NCI-H748 (cell line): Measurements from ENCODE around the gene PM20D1.
"Not testable (repeated sequence)": the region's sequence is repeated elsewhere in the genome, so short reads cannot be mapped to it uniquely, and the experiment has no call there.

Experiments used
- DNase-seq: peaks from one replicate; lab custom pipeline; 2025; ENCODE audit not compliant: unreplicated experiment; lab: John Stamatoyannopoulos, UW

Gene PM20D1

DNA sequence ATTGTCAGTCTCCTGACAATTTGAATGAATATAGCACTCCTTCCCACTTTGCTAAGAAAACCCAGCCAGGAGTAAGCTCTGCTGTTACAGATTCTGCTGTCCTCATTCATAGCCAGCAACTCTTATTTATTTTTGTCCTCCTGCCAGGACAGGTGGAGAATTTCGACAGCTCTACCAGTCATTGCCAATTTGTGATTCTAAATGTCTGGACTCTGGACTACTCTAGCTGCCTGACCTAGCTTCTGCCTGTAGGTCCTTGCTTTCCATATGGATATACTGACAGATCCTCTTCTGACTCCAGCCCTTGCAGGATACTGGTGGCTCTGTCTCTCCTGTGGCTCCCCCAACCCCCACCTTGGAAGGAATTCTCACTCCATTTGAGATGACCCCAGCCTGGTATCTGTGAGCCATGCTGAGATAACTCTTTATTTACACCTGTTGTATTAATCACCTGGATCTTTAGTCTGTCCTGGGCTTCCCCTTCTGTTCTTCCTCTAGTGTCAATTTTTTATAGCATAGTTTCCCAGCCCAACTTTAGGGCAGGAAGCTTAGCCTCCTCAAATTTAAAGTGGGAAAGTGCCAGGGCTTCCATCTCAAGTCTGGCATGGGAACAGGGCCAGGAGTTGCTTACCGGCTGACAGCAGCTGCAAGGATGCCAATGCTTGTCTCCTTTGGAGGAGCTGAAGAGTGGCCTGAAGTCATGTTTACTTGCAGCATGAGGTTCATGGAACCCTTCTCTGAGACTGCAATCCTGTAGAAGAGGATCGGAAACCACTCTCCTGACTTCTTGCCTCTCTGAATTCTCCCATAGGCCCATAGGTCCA lies 6.7 kb downstream of the PM20D1 start:
- no peak for DNase-seq

- DNase-seq, result no peak
Measured at GRCh38 chr1:205842229-205842628, 7.7 kb downstream of the PM20D1 start.

GRCh38 chr1:205840146-205840923 lies 9.6 kb downstream of the PM20D1 start:
- DNase-seq, result no peak

- no peak for DNase-seq
Measured at GRCh38 chr1:205837382-205837970, 12.5 kb downstream of the PM20D1 start.

DNA sequence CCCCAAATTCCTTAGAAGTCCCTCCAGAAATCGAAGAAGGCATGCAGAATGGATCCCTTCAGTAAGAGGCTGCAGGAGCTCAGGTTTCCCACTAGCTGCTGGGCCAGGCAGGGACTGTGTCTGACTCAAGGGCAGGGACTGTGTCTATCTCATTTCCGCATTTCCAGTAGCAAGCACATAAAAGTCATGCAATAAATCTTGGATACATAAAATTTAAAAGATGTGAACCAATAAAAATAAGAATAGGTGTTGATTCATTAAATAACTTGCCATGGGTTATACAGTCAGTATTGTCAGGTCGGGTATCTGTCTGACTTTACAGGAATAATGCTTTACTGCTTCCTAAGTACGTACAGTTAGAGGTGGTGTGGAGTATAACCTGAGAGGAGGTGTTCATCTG lies 15.2 kb downstream of the PM20D1 start:
- no peak for DNase-seq

DNA sequence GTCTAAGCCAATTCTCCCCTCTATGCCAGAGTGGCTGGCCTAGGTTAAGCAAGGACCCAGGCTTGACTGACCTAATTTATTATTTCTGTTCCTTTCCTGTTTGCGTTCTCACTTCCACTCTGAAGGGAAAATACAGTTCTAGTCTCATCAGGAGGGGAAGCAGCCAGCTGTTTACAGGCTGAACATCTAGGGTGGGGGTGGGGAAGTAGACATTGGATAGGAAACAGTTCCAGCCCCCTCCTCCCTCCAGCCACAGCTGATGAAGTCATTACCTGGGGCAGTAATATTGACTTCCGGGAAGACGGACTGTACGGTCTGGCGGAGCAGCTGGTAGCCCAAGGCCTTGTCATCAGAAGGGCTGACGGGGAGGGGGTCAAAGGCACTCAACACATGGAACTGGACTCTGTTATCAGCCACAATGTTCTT lies 17.6 kb downstream of the PM20D1 start:
- DNase-seq, result no peak

GRCh38 chr1:205827623-205828022 lies 22.3 kb downstream of the PM20D1 start:
- DNase-seq, result peak; percentile 2

GRCh38 chr1:205826995-205827394 lies 22.9 kb downstream of the PM20D1 start:
- DNase-seq, result no peak

DNA sequence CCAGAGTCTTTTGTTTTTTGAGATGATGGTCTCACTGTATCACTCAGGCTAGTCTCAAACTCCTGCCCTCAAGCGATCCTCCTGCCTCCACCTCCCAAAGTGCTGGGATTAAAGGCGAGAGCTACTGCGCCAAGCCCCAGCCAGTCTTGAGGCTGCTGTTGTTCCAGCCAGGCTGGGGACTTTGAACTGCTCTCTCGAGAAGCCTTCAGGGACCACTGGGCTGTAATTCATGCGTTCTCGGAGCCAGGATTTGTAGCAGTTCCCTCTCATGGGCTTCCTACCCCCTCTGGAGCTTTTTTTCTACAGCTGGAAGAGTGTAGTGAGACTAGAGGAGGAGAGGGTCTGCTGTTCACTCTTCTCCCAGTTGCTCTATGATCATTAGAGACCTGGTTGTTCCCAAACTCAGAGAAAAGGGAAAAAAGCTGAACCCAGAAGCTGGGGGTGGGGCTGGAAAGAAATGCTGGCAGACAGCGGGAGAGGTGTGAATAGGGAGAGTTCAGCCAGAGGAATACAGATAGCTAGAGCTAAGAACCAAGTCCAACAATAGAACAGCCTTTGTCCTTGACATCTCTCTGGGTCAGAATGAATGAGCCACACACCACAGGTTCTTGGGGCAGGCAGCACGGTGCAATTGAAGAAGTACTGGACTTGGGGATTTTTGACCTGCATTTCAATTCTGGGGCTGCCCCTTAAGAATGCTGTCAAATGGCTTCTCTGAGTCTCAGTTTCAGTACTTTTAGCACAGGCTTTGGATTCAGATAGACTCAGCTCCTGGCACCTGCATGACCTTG lies 23.7 kb downstream of the PM20D1 start:
- no peak for DNase-seq

DNA sequence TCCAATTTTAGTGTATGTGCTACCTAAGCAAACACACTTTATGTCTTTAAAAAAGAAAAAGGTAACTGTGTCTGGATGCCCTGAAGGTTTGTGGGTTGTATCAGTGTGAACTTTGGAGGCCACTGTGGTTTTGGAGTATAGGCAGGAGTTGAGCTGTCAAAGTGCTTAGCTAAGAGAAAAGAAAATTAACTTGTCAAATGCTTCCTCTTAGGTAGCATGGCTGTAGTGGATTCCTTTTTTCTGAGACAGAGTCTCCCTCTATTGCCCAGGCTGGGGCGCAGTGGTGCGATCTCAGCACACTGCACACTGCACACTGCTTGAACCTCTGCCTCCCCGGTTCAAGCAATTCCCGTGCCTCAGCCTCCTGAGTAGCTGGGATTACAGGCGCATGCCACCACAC lies 25.8 kb downstream of the PM20D1 start:
- no peak for DNase-seq

- not testable (repeated sequence) for DNase-seq
Measured at GRCh38 chr1:205823260-205823659, 26.7 kb downstream of the PM20D1 start.

DNA sequence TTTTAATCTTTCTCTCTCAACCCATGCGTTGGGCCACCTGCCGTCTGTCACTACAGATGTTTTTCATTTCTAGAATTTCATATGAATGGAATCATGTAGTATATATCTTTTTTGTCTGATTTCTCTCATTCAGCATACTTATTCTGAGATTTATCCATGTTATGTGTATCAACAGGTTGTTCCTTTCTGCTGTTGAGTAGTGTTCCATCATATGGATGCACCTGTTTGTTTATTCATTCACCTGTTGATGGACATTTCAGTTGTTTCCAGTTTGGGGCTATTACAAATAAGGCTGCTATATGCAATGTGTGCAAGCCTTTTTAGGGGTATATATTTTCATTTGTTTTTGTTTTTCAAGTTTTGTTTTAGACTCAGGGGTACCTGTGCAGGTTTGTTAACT lies 27.5 kb downstream of the PM20D1 start:
- DNase-seq, result no peak

DNA sequence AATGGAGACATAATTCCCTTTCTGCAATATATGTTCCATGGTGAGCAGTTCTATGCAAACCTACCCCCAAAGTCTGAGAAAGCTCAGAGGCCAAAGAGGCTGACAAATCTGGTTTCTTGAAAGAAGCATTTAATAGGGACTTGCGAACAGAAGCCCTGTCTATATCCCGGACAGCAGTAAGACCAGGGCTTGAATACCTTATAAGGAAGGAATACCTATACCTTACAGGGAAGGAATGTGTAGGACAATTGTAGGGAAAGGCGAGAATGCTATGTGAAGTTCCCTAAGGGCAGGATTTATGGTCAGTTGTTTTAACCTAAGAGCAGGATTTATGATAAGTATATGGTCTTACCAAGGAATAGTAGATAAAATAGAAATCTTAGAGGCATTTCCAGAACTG lies 31.9 kb downstream of the PM20D1 start:
- no peak for DNase-seq

GRCh38 chr1:205817364-205817763 lies 32.6 kb downstream of the PM20D1 start:
- DNase-seq, result no peak

GRCh38 chr1:205813755-205814058 lies 36.2 kb downstream of the PM20D1 start:
- DNase-seq, result no peak

GRCh38 chr1:205812878-205813754 lies 36.8 kb downstream of the PM20D1 start, which contains the start of gene SLC41A1:
Gene SLC41A1 (minus strand): TSS chr1:205813198. CDS start chr1:205810441, 2,757 bp downstream.
- peak; percentile 79 for DNase-seq

DNA sequence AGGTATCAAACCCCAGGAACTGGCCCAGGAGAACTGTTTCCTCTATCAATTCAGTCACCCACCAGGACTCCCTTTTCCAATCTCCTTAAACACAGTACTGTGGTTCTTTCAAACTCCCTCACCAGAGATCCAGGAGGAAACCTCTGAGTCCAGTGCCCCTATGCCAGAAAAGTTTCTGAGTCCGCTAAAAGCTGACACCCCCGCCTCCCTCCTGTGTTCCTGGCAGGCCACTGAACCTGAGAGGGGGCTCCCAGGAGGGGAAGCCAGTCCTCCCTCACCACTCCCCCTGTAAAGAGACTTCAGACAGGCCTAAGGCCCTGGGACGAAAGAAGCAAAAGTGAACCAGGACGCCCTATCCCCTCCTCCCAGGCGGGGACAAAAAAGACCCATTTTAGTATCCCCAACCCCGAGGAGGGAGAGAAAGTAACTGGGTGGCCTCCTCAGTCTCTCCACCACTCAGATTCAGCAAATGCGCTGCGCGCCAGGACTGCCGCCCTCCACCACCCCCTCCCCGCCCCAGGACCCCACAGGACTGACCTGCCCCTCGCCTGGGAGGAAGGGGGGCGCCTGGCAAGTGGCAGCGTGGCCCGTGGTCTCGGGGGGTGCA lies 37.6 kb downstream of the PM20D1 start:
- DNase-seq, result peak; percentile 33

DNA sequence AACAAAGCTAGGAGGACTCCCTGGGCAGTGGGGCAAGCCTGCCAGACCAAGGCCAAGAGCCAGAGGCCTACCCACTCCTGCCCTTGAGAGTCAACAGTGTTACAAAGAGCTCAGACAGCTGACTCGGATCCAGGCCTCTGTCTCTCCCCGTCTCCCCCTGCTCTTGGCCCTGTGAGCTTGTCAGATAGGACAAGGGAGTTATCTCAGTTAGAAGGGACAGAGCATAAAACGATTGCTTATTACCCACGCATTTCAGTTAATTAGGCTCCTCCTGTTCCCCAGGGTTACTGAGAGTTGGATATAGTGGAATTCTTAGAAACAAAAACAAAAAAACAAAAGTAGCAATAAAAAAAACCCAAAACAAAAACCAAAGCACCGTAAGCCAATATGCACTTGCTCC lies 38.3 kb downstream of the PM20D1 start:
- DNase-seq, result no peak

DNA sequence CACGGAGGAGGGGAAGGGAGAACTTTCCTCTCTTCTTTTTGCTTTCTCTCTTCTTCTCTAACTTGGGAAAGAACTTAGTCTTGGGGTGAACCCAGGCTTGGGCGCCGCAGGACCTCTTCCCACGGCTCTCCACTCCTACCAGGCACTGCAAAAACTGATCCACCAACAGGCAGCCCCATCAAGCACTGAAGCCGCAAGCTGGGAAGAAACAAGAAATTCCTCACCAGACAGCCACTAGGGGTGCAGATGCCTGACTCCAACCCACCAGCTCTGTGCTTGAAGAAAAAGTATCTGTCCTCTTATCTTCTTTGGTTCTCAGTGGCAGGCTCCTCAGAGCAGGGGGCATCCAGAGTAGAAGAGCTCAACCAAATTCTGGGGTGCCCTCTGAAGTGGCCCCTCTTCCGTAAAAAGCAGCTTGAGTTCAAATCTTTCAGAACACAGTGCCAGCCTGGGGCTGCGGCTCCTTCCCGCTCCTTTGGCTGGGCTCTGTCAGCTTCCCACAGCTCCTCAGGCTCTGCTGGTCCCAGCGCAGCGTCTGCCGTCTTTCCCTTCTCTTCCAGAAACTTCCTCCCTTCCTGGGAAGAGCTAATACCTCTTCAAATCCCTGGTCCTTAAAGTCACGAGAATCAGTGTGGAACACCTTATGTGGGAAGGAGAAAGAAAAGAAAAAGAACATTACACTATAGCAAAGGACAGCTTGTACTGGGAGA lies 39.3 kb downstream of the PM20D1 start:
- DNase-seq, result no peak
